Measurements from ENCODE around the gene CCDC149.

The CCDC149 gene

GRCh38 chr4:24937176-24937916, 24.5 kb upstream of the CCDC149 start:
- H3K9me3 ChIP-seq (ENCODE audit: control extremely low read depth in 1 of 5, control insufficient read depth in 4 of 5, insufficient read depth in 2 of 5, low read depth in 1 of 5, low read length in 4 of 5) = peaks cover 0 to 22% (median 9%) of the 10 kb centered on the region in 5 experiments
- 94% methylated on average over 3 of the region's 5 CpGs for whole genome bisulfite sequencing (ENCODE audit: insufficient coverage)
- DNase-seq = no peak
- no peaks in the 10 kb centered on the region for H3K4me1 ChIP-seq (ENCODE audit: control extremely low read depth in 1 of 4, control insufficient read depth in 4 of 4, insufficient read depth in 4 of 4, low read length in 3 of 4)
- POLR2A ChIA-PET = no interaction called here
- H3K27me3 ChIP-seq (replicated peaks in 2 of 5; ENCODE audit: control insufficient read depth in 4 of 5, insufficient read depth in 5 of 5, low read length in 4 of 5) = no peaks in the 10 kb centered on the region
- no peak overlapping the region for H3K4me3 ChIP-seq (ENCODE audit: control insufficient read depth in 1 of 7, extremely low read depth in 1 of 7, insufficient read depth in 4 of 7, low read depth in 2 of 7, low read length in 6 of 7)
- CTCF ChIA-PET = no interaction called here
- H3K36me3 ChIP-seq (ENCODE audit: control insufficient read depth in 4 of 4, insufficient read depth in 4 of 4, low read length in 3 of 4) = no peaks in the 10 kb centered on the region
- no peak overlapping the region for H3K27ac ChIP-seq (ENCODE audit: insufficient read depth in 1 of 2, low read depth in 1 of 2, low read length in 2 of 2, poor library complexity in 1 of 2, severe bottlenecking in 2 of 2)

GRCh38 chr4:24935856-24936255, 23.0 kb upstream of the CCDC149 start:
- ChIA-PET CTCF (no interaction called here), POLR2A (no interaction called here)
- WGBS (ENCODE audit: insufficient coverage) = 100% methylated on average over 1 of the region's 2 CpGs
- Histone ChIP-seq H3K27ac (ENCODE audit: insufficient read depth in 1 of 2, low read depth in 1 of 2, low read length in 2 of 2, poor library complexity in 1 of 2, severe bottlenecking in 2 of 2) (no peak overlapping the region), H3K4me3 (ENCODE audit: control insufficient read depth in 1 of 7, extremely low read depth in 1 of 7, insufficient read depth in 4 of 7, low read depth in 2 of 7, low read length in 6 of 7) (no peak overlapping the region), H3K27me3 (replicated peaks in 2 of 5; ENCODE audit: control insufficient read depth in 4 of 5, insufficient read depth in 5 of 5, low read length in 4 of 5) (no peaks in the 10 kb centered on the region), H3K36me3 (ENCODE audit: control insufficient read depth in 4 of 4, insufficient read depth in 4 of 4, low read length in 3 of 4) (no peaks in the 10 kb centered on the region), H3K4me1 (ENCODE audit: control extremely low read depth in 1 of 4, control insufficient read depth in 4 of 4, insufficient read depth in 4 of 4, low read length in 3 of 4) (no peaks in the 10 kb centered on the region), H3K9me3 (ENCODE audit: control extremely low read depth in 1 of 5, control insufficient read depth in 4 of 5, insufficient read depth in 2 of 5, low read depth in 1 of 5, low read length in 4 of 5) (peaks cover 0 to 22% (median 9%) of the 10 kb centered on the region in 5 experiments)
- no peak for DNase-seq

- no peak for DNase-seq
- H3K9me3 ChIP-seq (ENCODE audit: control extremely low read depth in 1 of 5, control insufficient read depth in 4 of 5, insufficient read depth in 2 of 5, low read depth in 1 of 5, low read length in 4 of 5) = peaks cover 0 to 22% (median 9%) of the 10 kb centered on the region in 5 experiments
- H3K4me3 ChIP-seq (ENCODE audit: control insufficient read depth in 1 of 7, extremely low read depth in 1 of 7, insufficient read depth in 4 of 7, low read depth in 2 of 7, low read length in 6 of 7) = no peak overlapping the region
- POLR2A ChIA-PET = no interaction called here
- no peaks in the 10 kb centered on the region for H3K36me3 ChIP-seq (ENCODE audit: control insufficient read depth in 4 of 4, insufficient read depth in 4 of 4, low read length in 3 of 4)
- H3K4me1 ChIP-seq (ENCODE audit: control extremely low read depth in 1 of 4, control insufficient read depth in 4 of 4, insufficient read depth in 4 of 4, low read length in 3 of 4) = no peaks in the 10 kb centered on the region
- CTCF ChIA-PET = no interaction called here
- no peaks in the 10 kb centered on the region for H3K27me3 ChIP-seq (replicated peaks in 2 of 5; ENCODE audit: control insufficient read depth in 4 of 5, insufficient read depth in 5 of 5, low read length in 4 of 5)
- H3K27ac ChIP-seq (ENCODE audit: insufficient read depth in 1 of 2, low read depth in 1 of 2, low read length in 2 of 2, poor library complexity in 1 of 2, severe bottlenecking in 2 of 2) = no peak overlapping the region
These were observed 21.5 kb upstream of the CCDC149 start for GRCh38 chr4:24934311-24934710.

- H3K27ac ChIP-seq (ENCODE audit: insufficient read depth in 1 of 2, low read depth in 1 of 2, low read length in 2 of 2, poor library complexity in 1 of 2, severe bottlenecking in 2 of 2) = no peak overlapping the region
- ChIA-PET CTCF (no interaction called here), POLR2A (no interaction called here)
- peaks cover 0 to 22% (median 9%) of the 10 kb centered on the region in 5 experiments for H3K9me3 ChIP-seq (ENCODE audit: control extremely low read depth in 1 of 5, control insufficient read depth in 4 of 5, insufficient read depth in 2 of 5, low read depth in 1 of 5, low read length in 4 of 5)
- WGBS (ENCODE audit: insufficient coverage) = 60% methylated on average over 1 of the region's 1 CpG
- no peaks in the 10 kb centered on the region for H3K36me3 ChIP-seq (ENCODE audit: control insufficient read depth in 4 of 4, insufficient read depth in 4 of 4, low read length in 3 of 4)
- H3K27me3 ChIP-seq (replicated peaks in 2 of 5; ENCODE audit: control insufficient read depth in 4 of 5, insufficient read depth in 5 of 5, low read length in 4 of 5) = peaks cover 0 to 2% (median 0%) of the 10 kb centered on the region in 5 experiments
- no peak for DNase-seq
- H3K4me3 ChIP-seq (ENCODE audit: control insufficient read depth in 1 of 7, extremely low read depth in 1 of 7, insufficient read depth in 4 of 7, low read depth in 2 of 7, low read length in 6 of 7) = no peak overlapping the region
- no peaks in the 10 kb centered on the region for H3K4me1 ChIP-seq (ENCODE audit: control extremely low read depth in 1 of 4, control insufficient read depth in 4 of 4, insufficient read depth in 4 of 4, low read length in 3 of 4)
These were observed 20.9 kb upstream of the CCDC149 start for GRCh38 chr4:24933684-24934275.

- WGBS (ENCODE audit: insufficient coverage) = 100% methylated on average over 1 of the region's 2 CpGs
- Histone ChIP-seq H3K9me3 (ENCODE audit: control extremely low read depth in 1 of 5, control insufficient read depth in 4 of 5, insufficient read depth in 2 of 5, low read depth in 1 of 5, low read length in 4 of 5) (peaks cover 0 to 19% (median 9%) of the 10 kb centered on the region in 5 experiments), H3K4me3 (ENCODE audit: control insufficient read depth in 1 of 7, extremely low read depth in 1 of 7, insufficient read depth in 4 of 7, low read depth in 2 of 7, low read length in 6 of 7) (no peak overlapping the region), H3K36me3 (ENCODE audit: control insufficient read depth in 4 of 4, insufficient read depth in 4 of 4, low read length in 3 of 4) (no peaks in the 10 kb centered on the region), H3K4me1 (ENCODE audit: control extremely low read depth in 1 of 4, control insufficient read depth in 4 of 4, insufficient read depth in 4 of 4, low read length in 3 of 4) (peaks cover 0 to 1% (median 0%) of the 10 kb centered on the region in 4 experiments), H3K27ac (ENCODE audit: insufficient read depth in 1 of 2, low read depth in 1 of 2, low read length in 2 of 2, poor library complexity in 1 of 2, severe bottlenecking in 2 of 2) (no peak overlapping the region), H3K27me3 (replicated peaks in 2 of 5; ENCODE audit: control insufficient read depth in 4 of 5, insufficient read depth in 5 of 5, low read length in 4 of 5) (peaks cover 0 to 2% (median 0%) of the 10 kb centered on the region in 5 experiments)
- no peak for DNase-seq
- ChIA-PET CTCF (no interaction called here), POLR2A (no interaction called here)
These were observed 19.8 kb upstream of the CCDC149 start for GRCh38 chr4:24932515-24933225.

GRCh38 chr4:24930151-24930550, 17.3 kb upstream of the CCDC149 start:
- no peak overlapping the region for H3K27ac ChIP-seq (ENCODE audit: insufficient read depth in 1 of 2, low read depth in 1 of 2, low read length in 2 of 2, poor library complexity in 1 of 2, severe bottlenecking in 2 of 2)
- peaks cover 0 to 2% (median 0%) of the 10 kb centered on the region in 5 experiments for H3K27me3 ChIP-seq (replicated peaks in 2 of 5; ENCODE audit: control insufficient read depth in 4 of 5, insufficient read depth in 5 of 5, low read length in 4 of 5)
- no CpG with 5 or more reads among the region's 1 CpG for WGBS (ENCODE audit: insufficient coverage)
- H3K9me3 ChIP-seq (ENCODE audit: control extremely low read depth in 1 of 5, control insufficient read depth in 4 of 5, insufficient read depth in 2 of 5, low read depth in 1 of 5, low read length in 4 of 5) = peaks cover 0 to 13% (median 3%) of the 10 kb centered on the region in 5 experiments
- POLR2A ChIA-PET = interaction anchor here (0.7 kb wide), 1 partner anchor 46 kb away, joined by 3 read pairs; no protein-coding TSS in a partner anchor
- H3K36me3 ChIP-seq (ENCODE audit: control insufficient read depth in 4 of 4, insufficient read depth in 4 of 4, low read length in 3 of 4) = no peaks in the 10 kb centered on the region
- H3K4me1 ChIP-seq (ENCODE audit: control extremely low read depth in 1 of 4, control insufficient read depth in 4 of 4, insufficient read depth in 4 of 4, low read length in 3 of 4) = peaks cover 0 to 1% (median 0%) of the 10 kb centered on the region in 4 experiments
- CTCF ChIA-PET = interaction anchor here (0.6 to 1.7 kb wide), 2 partner anchors 13 to 48 kb away, joined by 3 to 4 read pairs; no protein-coding TSS in a partner anchor
- no peak for DNase-seq
- no peak overlapping the region for H3K4me3 ChIP-seq (ENCODE audit: control insufficient read depth in 1 of 7, extremely low read depth in 1 of 7, insufficient read depth in 4 of 7, low read depth in 2 of 7, low read length in 6 of 7)

GRCh38 chr4:24928708-24929107, 15.9 kb upstream of the CCDC149 start:
- POLR2A ChIA-PET = no interaction called here
- CTCF ChIA-PET = no interaction called here
- peak in 2 of 3 donors; percentile 31 to 36 for DNase-seq
- 83% methylated on average over 2 of the region's 2 CpGs for WGBS (ENCODE audit: insufficient coverage)
- Histone ChIP-seq H3K4me1 (ENCODE audit: control extremely low read depth in 1 of 4, control insufficient read depth in 4 of 4, insufficient read depth in 4 of 4, low read length in 3 of 4) (peaks cover 0 to 1% (median 0%) of the 10 kb centered on the region in 4 experiments), H3K36me3 (ENCODE audit: control insufficient read depth in 4 of 4, insufficient read depth in 4 of 4, low read length in 3 of 4) (no peaks in the 10 kb centered on the region), H3K27me3 (replicated peaks in 2 of 5; ENCODE audit: control insufficient read depth in 4 of 5, insufficient read depth in 5 of 5, low read length in 4 of 5) (peaks cover 0 to 5% (median 0%) of the 10 kb centered on the region in 5 experiments), H3K4me3 (ENCODE audit: control insufficient read depth in 1 of 7, extremely low read depth in 1 of 7, insufficient read depth in 4 of 7, low read depth in 2 of 7, low read length in 6 of 7) (no peak overlapping the region), H3K27ac (ENCODE audit: insufficient read depth in 1 of 2, low read depth in 1 of 2, low read length in 2 of 2, poor library complexity in 1 of 2, severe bottlenecking in 2 of 2) (no peak overlapping the region), H3K9me3 (ENCODE audit: control extremely low read depth in 1 of 5, control insufficient read depth in 4 of 5, insufficient read depth in 2 of 5, low read depth in 1 of 5, low read length in 4 of 5) (peaks cover 0 to 6% (median 0%) of the 10 kb centered on the region in 5 experiments)
